HG03558 (cell line): ENCODE results near the gene TRAPPC8.
A peak's percentile ranks its signal among the peaks of the same experiment; 100 is the strongest.
"Not testable (repeated sequence)": the region's sequence is repeated elsewhere in the genome, so short reads cannot be mapped to it uniquely, and the experiment has no call there.

ENCODE experiments used
- ATAC-seq: cut with Tn5 transposase; IDR thresholded peaks from one replicate; pipeline ENCODE4 v1.9.1; 2021; ENCODE audit warnings: moderate number of reproducible peaks; ENCODE audit not compliant: unreplicated experiment; ENCODE audit errors: extremely low read depth

The TRAPPC8 gene

GRCh38 chr18:31875301-31875700 lies 67.6 kb downstream of the TRAPPC8 start:
- no peak for ATAC-seq

DNA sequence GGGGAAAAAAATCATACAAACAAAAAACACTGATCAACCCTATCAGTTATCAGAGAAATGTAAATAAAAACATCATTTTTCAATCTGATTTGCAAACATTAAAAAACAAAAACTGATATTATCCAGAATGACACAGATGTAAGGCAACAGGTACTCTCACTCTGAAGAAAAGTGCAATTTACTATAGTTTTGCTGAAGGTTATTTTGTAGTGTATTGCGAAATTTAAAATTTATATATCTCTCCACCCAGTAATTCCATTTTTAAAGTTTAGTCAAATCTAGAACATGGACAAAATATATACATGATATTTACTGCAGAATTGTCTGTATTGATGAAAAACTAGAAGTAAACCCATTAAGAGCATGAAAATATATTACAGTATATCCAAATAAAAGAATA lies 79.8 kb downstream of the TRAPPC8 start:
- ATAC-seq: no peak

- no peak for ATAC-seq
Measured at GRCh38 chr18:31860488-31860887, 82.4 kb downstream of the TRAPPC8 start.

DNA sequence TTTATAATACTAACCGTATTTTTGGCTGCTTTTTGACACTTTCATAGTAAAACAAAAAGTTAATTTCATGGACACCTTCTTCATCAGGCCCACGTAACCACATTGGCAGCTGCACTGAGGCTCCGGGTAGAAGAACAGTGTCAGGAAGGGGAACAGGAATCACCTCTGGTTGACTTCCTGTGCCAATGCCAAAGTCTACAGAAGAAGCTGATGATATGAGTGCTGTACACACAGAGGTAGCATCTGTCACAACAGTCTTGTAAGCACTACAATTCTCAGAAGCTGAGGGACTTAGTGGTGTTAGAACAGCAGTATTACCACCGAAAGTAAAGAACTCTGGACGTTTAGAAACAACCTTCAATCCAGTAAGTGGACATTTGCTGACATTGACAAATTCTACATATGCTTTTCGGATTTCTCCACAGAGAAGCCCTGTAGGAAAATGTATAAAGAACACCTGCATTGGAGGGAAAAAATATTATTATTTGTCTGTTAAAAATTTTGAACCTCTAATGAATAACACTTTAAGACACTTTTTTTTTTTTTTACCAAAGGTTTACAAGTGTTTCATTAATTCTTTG lies 85.3 kb downstream of the TRAPPC8 start:
- no peak for ATAC-seq

DNA sequence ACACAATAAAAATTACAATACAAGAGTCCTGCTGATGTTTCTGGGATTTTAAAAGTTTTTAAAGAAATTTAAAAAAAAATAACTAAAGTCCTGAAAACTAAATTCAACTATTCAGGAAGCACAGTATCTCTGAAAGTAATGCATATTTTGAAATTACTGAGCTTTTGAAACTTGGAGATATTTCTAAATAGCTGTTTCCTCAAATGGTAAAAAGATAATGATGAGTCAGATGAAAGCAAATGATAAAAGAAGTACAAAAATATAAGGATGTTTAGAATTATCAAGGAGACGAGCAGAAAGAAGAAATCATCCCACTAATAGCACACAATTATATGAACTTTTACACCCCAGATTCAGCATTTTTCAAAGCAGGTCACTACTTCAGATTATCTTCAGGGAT lies 92.1 kb downstream of the TRAPPC8 start:
- ATAC-seq: no peak

DNA sequence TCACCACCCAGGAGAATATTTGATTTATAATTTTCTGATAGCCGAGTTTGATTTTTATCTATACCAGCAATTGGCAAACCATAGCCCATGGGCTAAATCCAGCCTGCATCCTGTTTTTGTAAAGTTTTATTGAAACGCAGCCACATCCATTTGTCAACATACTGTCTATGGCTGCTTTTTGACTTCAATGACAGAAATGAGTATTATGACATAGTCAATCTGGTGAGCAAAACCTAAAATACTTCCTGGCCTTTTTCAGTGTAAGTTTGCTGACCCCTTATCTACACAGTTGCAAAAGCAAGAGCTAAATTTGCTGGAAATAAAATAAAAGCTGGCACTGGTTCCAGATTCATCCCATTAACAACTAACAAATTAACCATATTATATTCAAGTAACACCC lies 102.4 kb downstream of the TRAPPC8 start:
- no peak for ATAC-seq

- ATAC-seq: no peak
Measured at GRCh38 chr18:31837879-31838278, 105.0 kb downstream of the TRAPPC8 start.

DNA sequence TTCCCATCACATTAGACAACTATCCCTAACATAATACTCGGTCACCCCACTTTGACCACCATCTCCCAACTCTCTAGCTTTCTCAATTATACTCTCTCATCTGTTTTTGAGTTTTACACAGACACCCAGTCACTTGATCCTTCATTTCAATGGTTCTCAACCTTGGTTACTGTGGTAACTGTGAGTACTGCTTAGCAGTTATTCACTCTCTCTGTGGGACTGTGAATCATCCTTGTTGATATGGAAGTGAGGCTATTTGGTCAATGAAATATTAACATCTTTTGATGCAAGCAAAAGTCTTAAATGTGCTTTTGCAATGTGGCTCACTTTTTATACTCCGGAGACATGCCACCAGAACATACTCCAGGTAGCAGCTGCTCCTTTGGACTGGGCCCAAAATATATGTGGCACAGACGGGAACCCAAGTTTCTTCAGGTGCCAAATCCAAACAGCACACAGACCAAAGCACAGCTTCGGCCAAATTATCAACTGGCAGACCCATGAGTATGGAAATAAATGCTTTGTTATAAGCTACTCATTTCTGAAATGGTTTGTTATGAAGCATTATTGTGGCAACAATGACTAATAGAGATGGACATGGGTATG lies 107.3 kb downstream of the TRAPPC8 start:
- ATAC-seq: no peak

- no peak for ATAC-seq
Measured at GRCh38 chr18:31831903-31832302, 111.0 kb downstream of the TRAPPC8 start.

DNA sequence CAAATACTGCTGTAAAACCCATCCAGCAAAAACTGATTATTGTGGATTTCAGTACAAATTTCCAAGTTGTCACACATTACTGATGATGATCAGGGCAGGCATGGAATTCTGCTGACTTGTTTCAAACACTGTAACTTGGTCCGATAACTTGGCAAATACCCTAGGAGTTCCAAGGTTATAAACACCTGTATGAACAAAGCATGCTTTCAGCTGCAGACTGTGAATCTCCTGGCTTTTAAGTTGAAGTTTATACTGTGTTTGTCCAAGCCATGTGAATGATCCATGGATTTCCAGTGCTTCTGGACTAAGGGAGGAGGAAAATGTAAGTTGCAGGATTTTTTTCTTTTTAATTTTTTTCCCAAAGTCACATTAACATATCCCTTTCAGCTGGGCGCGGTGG lies 112.2 kb downstream of the TRAPPC8 start:
- ATAC-seq: no peak

- no peak for ATAC-seq
Measured at GRCh38 chr18:31828613-31829012, 114.3 kb downstream of the TRAPPC8 start.

- not testable (repeated sequence) for ATAC-seq
Measured at GRCh38 chr18:31826673-31827325, 116.1 kb downstream of the TRAPPC8 start.

DNA sequence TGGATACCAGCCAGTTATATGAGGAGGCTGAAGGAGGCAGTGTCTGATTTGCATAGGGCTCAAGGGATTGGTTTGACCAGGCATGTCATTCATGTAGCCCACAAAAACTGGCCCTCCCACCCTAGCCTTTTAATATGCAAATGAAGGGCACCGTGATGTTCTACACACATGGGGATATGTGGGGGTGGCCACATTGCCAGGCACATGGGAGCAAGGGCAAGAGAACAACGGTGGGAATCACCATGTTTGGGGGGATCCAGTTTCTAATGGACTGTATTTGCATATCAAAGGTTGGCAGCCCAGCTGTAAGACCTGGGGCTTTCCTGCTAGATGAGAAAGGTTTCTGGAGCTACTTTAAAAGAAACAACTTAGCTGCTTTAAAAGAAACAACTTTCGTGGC lies 117.2 kb downstream of the TRAPPC8 start:
- no peak for ATAC-seq

DNA sequence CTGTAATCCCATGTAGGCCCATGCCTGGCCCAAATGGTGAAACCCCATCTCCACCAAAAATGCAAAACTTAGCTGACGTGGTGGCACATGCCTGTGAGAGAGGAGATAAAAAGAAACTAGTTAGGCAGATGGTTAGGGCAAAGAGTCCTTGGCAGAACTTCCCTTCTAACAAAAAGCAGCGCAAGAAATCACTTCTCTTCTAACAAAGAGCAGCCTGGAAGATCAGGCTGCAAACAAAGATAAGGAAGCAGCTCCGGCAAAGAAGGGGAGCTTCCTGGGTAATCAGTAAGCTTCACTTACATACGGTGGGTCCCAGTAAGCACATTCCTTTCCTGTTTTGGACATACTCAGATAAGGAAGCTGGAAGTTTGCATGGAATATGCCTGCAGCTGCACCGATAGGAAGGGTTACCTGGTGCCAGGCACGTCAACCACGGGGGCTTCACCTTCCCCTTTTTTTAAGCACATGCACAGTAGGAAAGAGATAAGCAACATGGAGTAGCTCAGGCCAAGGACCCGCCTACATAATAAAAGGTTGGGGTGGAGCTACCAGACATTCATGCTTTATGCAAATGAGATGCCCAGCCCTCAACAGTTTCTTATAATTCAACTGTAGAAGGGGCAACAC lies 121.3 kb downstream of the TRAPPC8 start:
- ATAC-seq: no peak

DNA sequence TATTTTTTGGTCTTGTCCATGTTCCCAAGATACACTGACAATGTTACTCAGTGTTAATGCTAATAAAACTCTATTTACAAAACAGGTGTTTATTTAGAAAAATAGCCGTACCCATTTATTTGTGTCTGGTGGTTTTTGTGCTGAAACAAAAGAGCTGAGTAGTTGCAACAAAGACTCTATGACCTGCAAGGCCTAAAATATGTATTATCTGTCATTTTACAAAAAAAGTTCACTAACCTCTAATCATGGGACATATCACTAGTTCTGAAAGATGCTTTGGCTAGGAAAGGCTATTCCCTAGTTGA lies 123.1 kb downstream of the TRAPPC8 start:
- no peak for ATAC-seq

GRCh38 chr18:31819106-31819924 lies 123.6 kb downstream of the TRAPPC8 start:
- ATAC-seq: peak; percentile 61

- no peak for ATAC-seq
Measured at GRCh38 chr18:31814132-31814531, 128.8 kb downstream of the TRAPPC8 start.

GRCh38 chr18:31810336-31811130 lies 132.4 kb downstream of the TRAPPC8 start:
- ATAC-seq: not testable (repeated sequence)

DNA sequence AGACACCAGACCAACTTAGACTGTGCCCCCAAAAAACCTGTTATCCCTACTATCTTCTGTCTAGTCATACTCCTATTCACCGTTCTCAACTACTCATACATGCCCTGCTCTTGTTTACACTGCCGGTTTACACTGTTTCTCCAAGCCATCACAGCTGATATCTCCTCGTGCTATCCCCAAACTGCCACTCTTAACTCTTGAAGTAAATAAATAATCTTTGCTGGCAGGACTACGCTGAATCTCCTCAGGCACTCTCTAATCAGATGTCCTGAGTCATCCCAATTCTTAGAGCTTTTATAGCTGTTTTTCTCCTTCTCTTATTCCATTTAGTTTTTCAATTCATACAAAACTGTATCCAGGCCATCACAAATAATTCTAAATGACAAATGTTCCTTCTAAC lies 133.9 kb downstream of the TRAPPC8 start:
- ATAC-seq: not testable (repeated sequence)

DNA sequence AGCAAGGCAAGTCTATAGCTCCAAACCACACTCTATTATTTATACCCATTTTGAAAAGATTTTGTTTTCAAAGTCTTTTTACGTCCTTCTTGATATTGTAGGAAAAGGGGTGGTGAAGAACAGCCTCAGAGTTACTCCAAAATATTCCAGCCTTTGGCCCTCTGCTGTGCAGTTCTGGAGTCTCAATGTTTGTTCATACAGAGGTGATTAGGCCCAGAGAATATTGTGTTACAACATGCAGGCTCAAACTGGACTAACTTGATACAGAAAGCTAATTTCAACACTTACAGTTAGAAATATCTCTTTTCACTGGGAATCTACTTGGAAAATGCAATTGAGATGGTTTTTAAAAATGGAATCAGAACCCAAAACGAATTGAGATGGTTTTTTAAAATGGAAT lies 141.8 kb downstream of the TRAPPC8 start:
- ATAC-seq: no peak
